ENCODE measurements around the gene WNT9B.

- TF ChIP-seq CTCF (IDR thresholded peaks at IDR 0.05; ENCODE audit: poor library complexity), result no peak
- no peak for TF ChIP-seq EZH2phosphoT487 (IDR thresholded peaks at IDR 0.05; ENCODE audit: low read depth, severe bottlenecking, unreplicated experiment)
Observed at GRCh38 chr17:46882666-46883065, 31.3 kb downstream of the WNT9B start.

All from hepatocyte (in vitro differentiated cells).